HG02981 (cell line): ENCODE results near the gene REEP2.
"Not testable (repeated sequence)": the region's sequence is repeated elsewhere in the genome, so short reads cannot be mapped to it uniquely, and the experiment has no call there.

Experiments
- ATAC-seq: cut with Tn5 transposase; IDR thresholded peaks from one replicate; pipeline ENCODE4 v1.9.1; 2021; ENCODE audit warnings: mild to moderate bottlenecking, moderate library complexity; ENCODE audit not compliant: unreplicated experiment

The REEP2 gene

DNA sequence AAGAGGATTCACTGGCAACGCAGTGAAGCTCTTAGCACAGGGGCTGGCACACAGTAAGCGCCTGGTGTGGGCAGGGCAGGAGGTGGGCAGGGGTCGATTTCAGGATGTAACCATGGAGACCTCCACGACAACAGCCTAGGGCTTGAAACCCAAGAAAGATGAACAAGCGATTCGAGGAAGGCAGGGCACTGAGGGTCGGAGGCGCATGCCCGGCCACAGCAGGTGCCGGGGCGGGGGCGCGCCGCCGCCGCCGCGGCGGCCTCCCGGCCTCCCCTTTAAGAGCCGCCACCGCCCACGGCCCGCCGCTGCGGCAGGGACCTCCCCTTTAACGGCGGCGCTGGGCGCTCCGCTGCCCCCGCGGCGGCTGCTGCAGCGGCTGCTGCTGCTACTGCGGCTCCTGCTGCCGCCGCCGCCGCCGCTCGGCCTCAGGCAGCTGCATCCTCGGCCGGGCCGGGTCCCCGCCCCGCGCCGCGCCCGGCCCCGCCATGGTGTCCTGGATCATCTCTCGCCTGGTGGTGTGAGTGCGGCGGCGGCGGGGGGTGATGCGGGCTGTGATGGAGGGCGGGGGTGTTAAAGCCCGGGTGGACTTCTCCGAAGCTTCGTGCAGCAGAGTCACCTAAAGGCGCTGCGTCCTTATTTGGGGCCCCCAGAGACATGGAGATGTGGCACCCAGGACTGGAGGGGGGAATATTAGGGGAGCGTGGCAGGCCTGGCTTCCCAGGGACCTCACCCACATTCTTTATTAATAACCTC is at the start of gene REEP2:
TSS of gene REEP2 (plus strand) at position 334 of the 753 bp plus-strand sequence. CDS start at position 486, 152 bp downstream.
- peak; percentile 76 for ATAC-seq

DNA sequence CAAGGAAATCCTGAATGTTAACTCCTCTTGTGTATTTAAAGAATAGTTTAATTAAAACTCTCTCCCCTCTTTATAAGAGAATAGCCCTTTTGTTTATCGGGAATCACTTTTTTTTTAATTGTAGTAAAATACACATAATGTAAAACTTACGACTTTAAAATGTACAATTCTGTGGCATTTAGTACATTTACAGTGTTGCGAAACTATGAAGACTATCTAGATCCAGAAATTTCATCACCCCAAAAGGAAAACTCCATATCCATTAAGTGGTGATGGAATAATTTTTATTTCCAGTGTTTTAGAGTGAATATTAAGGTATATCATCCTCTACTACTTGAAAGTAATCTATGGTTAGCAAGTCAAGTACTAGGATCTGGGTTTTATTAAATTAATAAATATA is 49.5 kb upstream of the REEP2 start:
- ATAC-seq, result no peak

DNA sequence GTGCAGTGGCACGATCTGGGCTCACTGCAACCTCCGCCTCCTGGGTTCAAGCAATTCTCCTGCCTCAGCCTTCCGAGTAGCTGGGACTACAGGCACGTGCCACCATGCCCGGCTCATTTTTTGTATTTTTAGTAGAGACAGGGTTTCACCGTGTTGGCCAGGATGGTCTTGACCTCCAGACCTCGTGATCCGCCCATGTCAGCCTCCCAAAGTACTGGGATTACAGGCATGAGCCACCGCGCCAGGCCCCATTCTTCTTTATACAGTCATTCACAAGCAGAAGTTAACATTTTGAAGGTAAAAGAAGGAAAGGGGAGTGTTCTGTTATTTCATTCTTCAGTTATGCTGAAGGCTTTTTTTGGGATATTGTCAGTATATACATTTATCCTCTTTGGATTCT is 48.9 kb upstream of the REEP2 start:
- not testable (repeated sequence) for ATAC-seq

GRCh38 chr5:138391859-138392386 is 46.9 kb upstream of the REEP2 start:
- no peak for ATAC-seq

GRCh38 chr5:138402640-138403039 is 36.2 kb upstream of the REEP2 start:
- no peak for ATAC-seq

DNA sequence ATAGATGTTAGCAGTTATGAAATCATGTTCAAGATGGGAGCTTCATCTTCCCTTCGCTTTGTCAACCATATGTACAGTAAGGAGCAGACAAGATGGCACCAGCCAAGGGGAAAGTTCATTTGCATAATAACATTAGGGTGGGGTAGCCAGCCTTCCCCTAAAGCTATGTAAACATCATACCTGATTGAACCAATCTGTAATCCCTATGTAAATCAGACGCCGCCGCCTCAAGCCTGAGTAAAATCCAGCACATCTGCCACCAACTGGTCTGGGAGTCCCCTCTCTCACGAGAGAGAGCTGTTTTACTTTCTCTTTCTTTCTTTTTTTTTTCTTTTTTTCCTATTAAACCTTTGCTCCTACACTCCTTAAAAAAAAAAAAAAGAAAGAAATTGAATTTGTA is 30.8 kb upstream of the REEP2 start:
- peak; percentile 92 for ATAC-seq

DNA sequence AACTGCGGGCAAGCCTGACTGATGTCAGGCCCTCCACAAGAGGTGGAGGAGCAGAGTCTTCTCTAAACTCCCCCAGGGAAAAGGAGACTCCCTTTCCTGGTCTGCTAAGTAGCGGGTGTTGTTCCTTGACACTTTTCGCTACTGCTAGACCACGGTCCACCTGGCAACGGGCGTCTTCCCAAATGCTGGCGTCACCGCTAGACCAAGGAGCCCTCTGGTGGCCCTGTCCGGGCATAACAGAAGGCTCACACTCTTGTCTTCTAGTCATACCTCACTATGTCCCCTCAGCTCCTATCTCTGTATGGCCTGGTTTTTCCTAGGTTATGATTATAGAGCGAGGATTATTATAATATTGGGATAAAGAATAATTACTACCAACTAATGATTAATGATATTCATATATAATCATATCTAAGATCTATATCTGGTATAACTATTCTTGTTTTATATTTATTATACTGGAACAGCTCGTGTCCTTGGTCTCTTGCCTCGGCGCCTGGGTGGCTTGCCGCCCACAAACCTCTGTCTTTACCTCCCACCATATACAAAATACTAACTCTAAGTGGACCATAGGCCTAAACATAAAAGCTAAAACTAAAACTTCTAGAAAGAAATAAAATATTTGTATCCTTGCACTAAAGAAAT is 27.7 kb upstream of the REEP2 start:
- ATAC-seq, result not testable (repeated sequence)

DNA sequence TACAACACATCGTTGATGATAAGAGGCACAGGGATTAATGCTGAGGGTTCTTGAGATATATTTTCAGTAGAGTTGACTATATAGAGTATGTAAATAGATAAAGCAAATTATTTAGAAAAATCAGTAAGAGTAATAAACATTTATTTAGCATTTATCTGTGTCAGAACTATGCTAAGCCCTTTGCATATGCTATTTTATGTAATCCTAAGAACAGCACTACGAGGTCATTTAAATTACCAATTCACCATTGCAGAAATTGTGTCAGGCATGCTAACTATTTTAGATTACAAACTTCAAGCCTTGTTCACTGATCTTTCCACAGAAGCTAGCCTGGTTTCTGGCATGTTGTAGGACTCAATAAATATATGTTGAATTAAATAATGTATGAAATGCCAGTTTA is 20.4 kb upstream of the REEP2 start:
- ATAC-seq, result no peak

- no peak for ATAC-seq
Measured at GRCh38 chr5:138425079-138425478, 13.8 kb upstream of the REEP2 start.

DNA sequence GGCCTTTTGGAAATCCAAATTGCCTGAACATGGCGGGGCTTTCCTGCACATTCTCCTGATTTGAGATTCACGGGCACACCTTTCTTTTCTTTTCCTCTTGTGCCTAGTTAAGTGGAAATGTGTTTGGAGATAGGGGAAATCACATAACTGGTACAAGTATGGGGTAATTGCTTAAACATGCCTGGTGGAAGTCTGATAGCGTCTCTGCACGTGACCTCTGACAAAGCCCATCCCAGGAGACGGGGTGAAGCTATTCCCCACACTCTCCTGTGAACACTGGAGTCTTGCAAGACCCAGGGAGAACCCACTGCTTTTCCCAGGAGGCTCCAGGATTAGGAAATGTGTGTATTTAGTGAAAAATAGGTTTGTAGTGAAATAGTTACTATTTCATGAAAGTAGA is 2.9 kb upstream of the REEP2 start:
- ATAC-seq, result no peak

- no peak for ATAC-seq
Measured at GRCh38 chr5:138438003-138438723, 694 bp upstream of the REEP2 start.

- no peak for ATAC-seq
Measured at GRCh38 chr5:138439477-138440158, 761 bp downstream of the REEP2 start.

DNA sequence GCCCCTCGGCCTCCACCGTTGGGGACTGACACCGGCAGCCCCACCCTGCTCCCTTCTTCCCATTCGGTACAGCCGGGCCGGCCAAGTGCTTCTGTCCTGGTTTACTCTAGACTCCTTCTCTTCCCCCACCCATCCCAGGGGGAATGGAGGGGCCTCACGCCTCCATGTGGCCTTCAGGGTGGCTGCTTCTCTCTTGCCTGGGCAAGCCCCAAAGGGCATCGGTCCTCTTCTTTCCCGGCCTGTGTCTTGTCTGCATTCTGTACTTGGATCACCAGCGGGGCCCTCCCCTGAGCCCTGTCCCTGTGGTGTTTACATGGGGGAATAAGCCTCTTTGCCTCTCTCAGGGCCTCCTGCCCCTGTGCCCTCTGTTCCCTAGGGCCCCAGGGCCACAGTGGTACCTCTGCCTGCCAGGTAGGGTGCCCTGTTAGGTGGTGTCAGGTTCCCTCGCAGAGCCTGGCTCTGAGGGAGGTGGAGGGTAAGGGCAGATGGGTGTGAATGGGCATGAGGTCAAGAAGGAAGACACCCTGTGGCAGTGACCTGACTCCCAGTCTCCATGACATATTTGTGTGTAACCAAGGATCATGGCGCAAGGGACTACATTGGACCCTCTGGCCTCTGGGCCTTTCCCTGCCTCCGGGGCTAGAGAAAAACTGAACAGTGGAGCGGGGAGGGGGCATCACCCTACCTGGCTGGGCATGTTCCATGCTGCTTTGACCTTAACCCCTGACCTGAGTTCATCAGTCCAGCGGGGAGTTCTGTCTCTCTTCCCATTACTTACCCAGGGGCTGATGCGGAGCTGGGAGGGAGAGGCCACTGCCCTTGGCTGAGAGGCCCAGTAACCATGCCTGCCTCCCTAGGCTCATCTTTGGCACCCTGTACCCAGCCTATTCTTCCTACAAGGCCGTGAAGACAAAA is 1.6 kb downstream of the REEP2 start:
- no peak for ATAC-seq

DNA sequence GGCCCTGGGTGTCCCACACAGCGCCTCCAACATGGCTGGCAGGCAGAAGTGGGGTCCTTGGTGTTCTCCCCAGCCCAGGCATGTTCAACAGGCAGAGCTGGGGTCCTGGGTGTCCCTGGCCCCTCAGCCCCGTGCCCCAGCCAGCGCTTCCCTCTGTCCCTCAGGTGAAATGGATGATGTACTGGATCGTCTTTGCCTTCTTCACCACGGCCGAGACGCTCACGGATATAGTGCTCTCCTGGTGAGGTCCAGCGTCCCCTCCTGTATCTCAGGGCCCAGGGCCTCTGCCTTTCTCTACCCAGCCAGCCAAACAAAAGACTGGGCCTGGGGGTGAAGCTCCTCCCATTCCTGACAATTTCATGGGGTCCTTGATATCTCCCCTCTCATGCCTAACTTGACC is 2.4 kb downstream of the REEP2 start:
- ATAC-seq, result no peak

DNA sequence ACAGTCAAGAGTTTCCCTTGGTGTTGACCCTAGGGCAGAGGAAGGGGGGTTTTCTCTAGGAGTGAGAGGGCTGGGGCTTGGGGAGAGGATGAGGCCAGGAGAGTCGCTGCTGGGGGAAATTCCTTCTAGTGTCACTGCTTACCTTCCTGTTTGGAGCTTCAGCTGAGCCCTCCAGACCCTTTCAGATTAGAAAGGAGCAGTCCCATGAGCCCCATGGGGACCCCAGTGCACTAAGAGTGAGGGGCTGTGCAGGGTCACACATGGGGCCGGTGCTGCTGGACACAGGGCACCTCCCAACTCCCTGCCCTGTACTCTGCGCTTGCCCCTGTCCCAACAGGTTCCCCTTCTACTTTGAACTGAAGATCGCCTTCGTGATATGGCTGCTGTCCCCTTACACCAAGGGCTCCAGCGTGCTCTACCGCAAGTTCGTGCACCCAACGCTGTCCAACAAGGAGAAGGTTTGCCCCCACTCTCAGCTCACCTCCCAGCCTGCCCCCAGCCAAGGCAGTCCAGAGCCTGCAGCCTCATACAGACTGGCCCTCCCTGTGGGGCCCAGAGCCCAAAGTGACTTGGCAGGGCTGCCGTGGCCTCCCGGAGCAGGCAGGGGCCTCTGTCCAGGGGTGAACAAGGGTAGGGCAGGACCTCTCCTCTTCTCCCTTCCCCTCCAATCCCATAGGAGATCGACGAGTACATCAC is 5.4 kb downstream of the REEP2 start:
- ATAC-seq, result no peak

- no peak for ATAC-seq
Measured at GRCh38 chr5:138444774-138445546, 6.1 kb downstream of the REEP2 start.

- no peak for ATAC-seq
Measured at GRCh38 chr5:138445547-138446271, 6.9 kb downstream of the REEP2 start.

GRCh38 chr5:138448070-138448469 is 9.2 kb downstream of the REEP2 start:
- ATAC-seq, result no peak
